Natural killer cell (primary cell): ENCODE results near the gene GPR142. TPM values are rescaled to one million over a fixed set of nuclear protein-coding genes. Genes with fewer than 3 reads are reported as not detected.

Experiments
- ATAC-seq, 3 donors: fragments of 150-1000 bp in 2 of 3; fragments of 200-7000 bp in 1 of 3; cut with Tn5 transposase; 1 replicate in 1 of 3; 2 replicates in 2 of 3; pipeline ENCODE4 v1.10.0; 2021; ENCODE audit warnings: mild to moderate bottlenecking in 2 of 3, moderate library complexity in 2 of 3
- DNase-seq, 2 donors: peaks; one replicate each; pipeline versions ENCODE4 v3.0.0 to v3.0.0-alpha.2; 2013 to 2021; ENCODE audit warnings: mixed read lengths in 1 of 2
- H3K27ac ChIP-seq: one replicate; pipeline ENCODE4 v1.5.1; 2013; ENCODE audit warnings: mild to moderate bottlenecking, low read length
- H3K27me3 ChIP-seq: one replicate; pipeline ENCODE4 v1.6.1; 2013; ENCODE audit warnings: low read length; ENCODE audit not compliant: control insufficient read depth, insufficient read depth
- H3K36me3 ChIP-seq: one replicate; pipeline ENCODE4 v1.6.1; 2013; ENCODE audit warnings: low read length; ENCODE audit not compliant: control insufficient read depth, insufficient read depth
- H3K4me1 ChIP-seq: one replicate; pipeline ENCODE4 v1.6.1; 2013; ENCODE audit warnings: low read length; ENCODE audit not compliant: control insufficient read depth, insufficient read depth
- H3K4me3 ChIP-seq: one replicate; pipeline ENCODE4 v1.5.1; 2013; ENCODE audit warnings: low read length
- H3K9me3 ChIP-seq: one replicate; pipeline ENCODE4 v1.6.1; 2013; ENCODE audit warnings: low read length; ENCODE audit not compliant: control insufficient read depth, insufficient read depth
- H3K27ac Mint-ChIP-seq, 2 donors: one replicate each; pipeline ENCODE4 v1.8.0; 2022; ENCODE audit warnings: mild to moderate bottlenecking in 2 of 2, mixed read lengths in 2 of 2, moderate library complexity in 1 of 2
- H3K27me3 Mint-ChIP-seq, 2 donors: one replicate each; pipeline ENCODE4 v1.8.0; 2022; ENCODE audit warnings: low read depth in 2 of 2, mixed read lengths in 2 of 2
- H3K36me3 Mint-ChIP-seq: one replicate; pipeline ENCODE4 v1.8.0; 2022; ENCODE audit warnings: mixed read lengths
- H3K4me1 Mint-ChIP-seq, 2 donors: one replicate each; pipeline ENCODE4 v1.8.0; 2022; ENCODE audit warnings: mixed read lengths in 2 of 2
- H3K4me3 Mint-ChIP-seq: one replicate; pipeline ENCODE4 v1.8.0; 2022; ENCODE audit warnings: mild to moderate bottlenecking, moderate library complexity, mixed read lengths
- H3K9me3 Mint-ChIP-seq, 2 donors: one replicate each; pipeline ENCODE4 v1.8.0; 2022; ENCODE audit warnings: mixed read lengths in 2 of 2
- WGBS: methylation state at CpG from one replicate; pipeline ENCODE4 v1.1.7; 2013; ENCODE audit warnings: missing lambda C conversion rate; ENCODE audit not compliant: insufficient coverage; 5-methylcytosine and 5-hydroxymethylcytosine counted together
- intact Hi-C: fragments of 100-400 bp; cut with micrococcal nuclease; formaldehyde crosslinking; loops from one replicate; pipeline ENCODE4 v1.14.2; 2022
- total RNA-seq, 4 donors: library from RNA; stranded (reverse); fragments of 120-200 nt in 1 of 4; gene quantifications; one replicate each; pipeline versions ENCODE4 v1.2.3 to v1.2.4, GENCODE V29; 2013 to 2022
- TF ChIP-seq, protein P1 (sequence below): fragments of 200-600 bp; IDR thresholded peaks from one replicate; pipeline ENCODE4 v1.8.0; 2022; ENCODE audit warnings: antibody characterized with exemption

GPR142 gene
- total RNA-seq, 3 donors from 2014 or later (not counting 1 experiment from before 2014, with no cell fraction given): not detected

DNA sequence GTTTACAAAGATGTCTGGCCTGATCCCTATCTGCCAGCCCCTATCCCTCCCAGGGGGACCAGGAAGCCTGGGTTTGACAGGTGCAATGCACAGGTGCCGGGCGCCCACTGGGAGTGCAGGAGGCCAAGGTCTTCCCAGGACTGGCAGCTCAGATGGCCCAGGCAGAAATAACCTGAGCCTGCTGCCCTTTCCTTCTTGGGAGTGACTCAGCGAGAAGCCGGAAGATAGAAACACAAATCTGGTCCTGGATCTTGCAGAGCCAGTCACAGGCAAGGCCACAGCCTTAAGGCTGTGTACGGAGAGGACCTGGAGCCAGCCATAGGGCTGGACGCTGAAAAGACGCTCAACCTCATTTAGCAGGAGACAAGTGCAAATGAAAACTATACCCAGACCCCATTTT is 27.7 kb downstream of the GPR142 start:
- Histone ChIP-seq H3K27me3 (no peaks in the 10 kb centered on the region), H3K9me3 (no peaks in the 10 kb centered on the region), H3K4me1 (peaks cover 3% of the 10 kb centered on the region), H3K36me3 (no peaks in the 10 kb centered on the region), H3K27ac (no peak overlapping the region), H3K4me3 (no peak overlapping the region)
- Mint-ChIP-seq H3K36me3 (no peaks in the 10 kb centered on the region), H3K9me3 (no peaks in the 10 kb centered on the region), H3K4me1 (peaks cover 6 to 10% of the 10 kb centered on the region in 2 donors), H3K4me3 (no peak overlapping the region), H3K27ac (no peak overlapping the region), H3K27me3 (peaks cover 0 to 5% of the 10 kb centered on the region in 2 donors)
- DNase-seq (no peak), ATAC-seq (no peak)
- intact Hi-C loops: no loop called here
- WGBS: 93% methylated on average over 7 of the region's 7 CpGs
- TF ChIP-seq, protein P1, sequence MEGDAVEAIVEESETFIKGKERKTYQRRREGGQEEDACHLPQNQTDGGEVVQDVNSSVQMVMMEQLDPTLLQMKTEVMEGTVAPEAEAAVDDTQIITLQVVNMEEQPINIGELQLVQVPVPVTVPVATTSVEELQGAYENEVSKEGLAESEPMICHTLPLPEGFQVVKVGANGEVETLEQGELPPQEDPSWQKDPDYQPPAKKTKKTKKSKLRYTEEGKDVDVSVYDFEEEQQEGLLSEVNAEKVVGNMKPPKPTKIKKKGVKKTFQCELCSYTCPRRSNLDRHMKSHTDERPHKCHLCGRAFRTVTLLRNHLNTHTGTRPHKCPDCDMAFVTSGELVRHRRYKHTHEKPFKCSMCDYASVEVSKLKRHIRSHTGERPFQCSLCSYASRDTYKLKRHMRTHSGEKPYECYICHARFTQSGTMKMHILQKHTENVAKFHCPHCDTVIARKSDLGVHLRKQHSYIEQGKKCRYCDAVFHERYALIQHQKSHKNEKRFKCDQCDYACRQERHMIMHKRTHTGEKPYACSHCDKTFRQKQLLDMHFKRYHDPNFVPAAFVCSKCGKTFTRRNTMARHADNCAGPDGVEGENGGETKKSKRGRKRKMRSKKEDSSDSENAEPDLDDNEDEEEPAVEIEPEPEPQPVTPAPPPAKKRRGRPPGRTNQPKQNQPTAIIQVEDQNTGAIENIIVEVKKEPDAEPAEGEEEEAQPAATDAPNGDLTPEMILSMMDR: no peak

DNA sequence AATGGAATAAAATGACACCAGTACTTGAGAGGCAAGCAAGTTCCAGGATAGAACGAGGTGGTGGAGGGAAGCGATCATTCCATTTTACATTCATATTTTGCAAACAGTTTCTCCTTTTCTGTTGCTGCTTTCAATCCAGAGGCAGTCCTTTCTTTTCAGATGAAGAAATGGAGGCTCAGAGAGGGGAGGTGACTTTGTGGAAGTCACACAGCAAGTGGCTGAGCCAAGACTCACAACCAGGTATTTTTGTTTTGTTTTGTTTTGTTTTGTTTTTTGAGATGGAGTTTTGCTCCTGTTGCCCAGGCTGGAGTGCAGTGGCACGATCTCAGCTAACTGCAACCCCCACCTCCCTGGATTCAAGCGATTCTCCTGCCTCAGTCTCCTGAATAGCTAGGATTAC is 29.3 kb downstream of the GPR142 start:
- DNase-seq (no peak), ATAC-seq (no peak)
- Mint-ChIP-seq H3K4me3 (no peak overlapping the region), H3K36me3 (no peaks in the 10 kb centered on the region), H3K9me3 (no peaks in the 10 kb centered on the region), H3K27ac (no peak overlapping the region), H3K27me3 (no peaks in the 10 kb centered on the region), H3K4me1 (peaks cover 2 to 7% of the 10 kb centered on the region in 2 donors)
- WGBS: 92% methylated on average over 2 of the region's 4 CpGs
- intact Hi-C loops: no loop called here
- TF ChIP-seq, protein P1: no peak
- no peaks in the 10 kb centered on the region for H3K9me3 ChIP-seq
- H3K27me3 ChIP-seq: no peaks in the 10 kb centered on the region
- H3K27ac ChIP-seq: no peak overlapping the region
- no peak overlapping the region for H3K4me3 ChIP-seq
- H3K36me3 ChIP-seq: no peaks in the 10 kb centered on the region
- H3K4me1 ChIP-seq: peaks cover 3% of the 10 kb centered on the region

DNA sequence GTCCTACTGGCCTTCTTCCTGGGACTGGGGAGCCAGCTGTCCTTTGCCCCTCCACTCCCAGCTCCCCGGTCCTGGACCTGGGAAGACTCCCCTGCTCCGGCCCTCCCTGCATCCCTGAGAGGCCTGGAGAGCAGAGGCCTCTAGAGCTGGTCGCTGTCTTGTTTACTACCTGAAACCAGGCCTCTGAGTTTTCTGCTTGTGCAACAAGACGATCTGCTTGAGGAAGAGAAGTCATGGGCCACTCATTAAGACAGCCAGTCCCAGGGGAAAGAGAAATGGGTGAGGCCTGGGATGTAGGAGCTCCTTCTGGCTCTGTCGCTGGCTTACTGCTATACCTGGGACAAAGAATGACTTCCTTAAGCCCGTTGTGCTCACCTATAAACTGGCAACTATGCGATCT is 34.7 kb downstream of the GPR142 start:
- no peak for DNase-seq
- WGBS: 84% methylated on average over 7 of the region's 7 CpGs

More for the DNA sequence above, 34.7 kb downstream of the GPR142 start:
- Mint-ChIP-seq H3K9me3 (no peaks in the 10 kb centered on the region), H3K27me3 (peaks cover 0 to 3% of the 10 kb centered on the region in 2 donors), H3K4me1 (peaks cover 5 to 7% of the 10 kb centered on the region in 2 donors), H3K36me3 (no peaks in the 10 kb centered on the region), H3K4me3 (no peak overlapping the region), H3K27ac (no peak overlapping the region)
- no peak for ATAC-seq
- H3K27ac ChIP-seq: no peak overlapping the region
- H3K9me3 ChIP-seq: no peaks in the 10 kb centered on the region
- intact Hi-C loops: no loop called here
- H3K27me3 ChIP-seq: no peaks in the 10 kb centered on the region
- H3K4me1 ChIP-seq: peaks cover 4% of the 10 kb centered on the region
- H3K36me3 ChIP-seq: no peaks in the 10 kb centered on the region
- no peak overlapping the region for H3K4me3 ChIP-seq
- TF ChIP-seq, protein P1: no peak
